ENCODE measurements around the gene MCF2L.

Gene MCF2L

GRCh38 chr13:112968380-112968909 is 569 bp upstream of the MCF2L start:
- H3K4me1 ChIP-seq (ENCODE audit: control insufficient read depth, insufficient read depth, low read length) = no peaks in the 10 kb centered on the region
- no peak for DNase-seq (ENCODE audit: low read depth)
- no peak overlapping the region for H3K4me3 ChIP-seq (ENCODE audit: low read length)
- H3K27me3 ChIP-seq (replicated peaks; ENCODE audit: control insufficient read depth, insufficient read depth, low read length) = peaks cover 65% of the 10 kb centered on the region
- H3K9me3 ChIP-seq (ENCODE audit: control insufficient read depth, low read length) = peaks cover 17% of the 10 kb centered on the region
- H3K36me3 ChIP-seq (ENCODE audit: control insufficient read depth, insufficient read depth, low read length, severe bottlenecking) = no peaks in the 10 kb centered on the region
- no peak overlapping the region for H3K9ac ChIP-seq (ENCODE audit: low read length)

- H3K4me3 ChIP-seq (ENCODE audit: low read length) = no peak overlapping the region
- no peaks in the 10 kb centered on the region for H3K4me1 ChIP-seq (ENCODE audit: control insufficient read depth, insufficient read depth, low read length)
- peaks cover 17% of the 10 kb centered on the region for H3K9me3 ChIP-seq (ENCODE audit: control insufficient read depth, low read length)
- no peak for DNase-seq (ENCODE audit: low read depth)
- no peak overlapping the region for H3K9ac ChIP-seq (ENCODE audit: low read length)
- peaks cover 71% of the 10 kb centered on the region for H3K27me3 ChIP-seq (replicated peaks; ENCODE audit: control insufficient read depth, insufficient read depth, low read length)
- H3K36me3 ChIP-seq (ENCODE audit: control insufficient read depth, insufficient read depth, low read length, severe bottlenecking) = no peaks in the 10 kb centered on the region
Observed at GRCh38 chr13:112969692-112970338, 801 bp downstream of the MCF2L start.

- Histone ChIP-seq H3K27me3 (replicated peaks; ENCODE audit: control insufficient read depth, insufficient read depth, low read length) (peaks cover 71% of the 10 kb centered on the region), H3K4me3 (ENCODE audit: low read length) (no peak overlapping the region), H3K9me3 (ENCODE audit: control insufficient read depth, low read length) (peaks cover 17% of the 10 kb centered on the region), H3K36me3 (ENCODE audit: control insufficient read depth, insufficient read depth, low read length, severe bottlenecking) (no peaks in the 10 kb centered on the region), H3K9ac (ENCODE audit: low read length) (no peak overlapping the region), H3K4me1 (ENCODE audit: control insufficient read depth, insufficient read depth, low read length) (no peaks in the 10 kb centered on the region)
- DNase-seq (ENCODE audit: low read depth) = no peak
Observed at GRCh38 chr13:112970552-112971287, 1.7 kb downstream of the MCF2L start.

- peaks cover 17% of the 10 kb centered on the region for H3K9me3 ChIP-seq (ENCODE audit: control insufficient read depth, low read length)
- no peaks in the 10 kb centered on the region for H3K4me1 ChIP-seq (ENCODE audit: control insufficient read depth, insufficient read depth, low read length)
- H3K4me3 ChIP-seq (ENCODE audit: low read length) = no peak overlapping the region
- H3K36me3 ChIP-seq (ENCODE audit: control insufficient read depth, insufficient read depth, low read length, severe bottlenecking) = no peaks in the 10 kb centered on the region
- H3K27me3 ChIP-seq (replicated peaks; ENCODE audit: control insufficient read depth, insufficient read depth, low read length) = peaks cover 67% of the 10 kb centered on the region
- no peak for DNase-seq (ENCODE audit: low read depth)
- no peak overlapping the region for H3K9ac ChIP-seq (ENCODE audit: low read length)
Observed at GRCh38 chr13:112971288-112971643, 2.3 kb downstream of the MCF2L start.

- H3K27me3 ChIP-seq (replicated peaks; ENCODE audit: control insufficient read depth, insufficient read depth, low read length) = peaks cover 69% of the 10 kb centered on the region
- H3K36me3 ChIP-seq (ENCODE audit: control insufficient read depth, insufficient read depth, low read length, severe bottlenecking) = no peaks in the 10 kb centered on the region
- no peaks in the 10 kb centered on the region for H3K4me1 ChIP-seq (ENCODE audit: control insufficient read depth, insufficient read depth, low read length)
- no peak for DNase-seq (ENCODE audit: low read depth)
- H3K4me3 ChIP-seq (ENCODE audit: low read length) = no peak overlapping the region
- peaks cover 17% of the 10 kb centered on the region for H3K9me3 ChIP-seq (ENCODE audit: control insufficient read depth, low read length)
- H3K9ac ChIP-seq (ENCODE audit: low read length) = no peak overlapping the region
Observed at GRCh38 chr13:112972258-112972657, 3.2 kb downstream of the MCF2L start.

GRCh38 chr13:112972867-112973576 is 4.0 kb downstream of the MCF2L start:
- Histone ChIP-seq H3K9ac (ENCODE audit: low read length) (no peak overlapping the region), H3K27me3 (replicated peaks; ENCODE audit: control insufficient read depth, insufficient read depth, low read length) (peaks cover 68% of the 10 kb centered on the region), H3K36me3 (ENCODE audit: control insufficient read depth, insufficient read depth, low read length, severe bottlenecking) (no peaks in the 10 kb centered on the region), H3K9me3 (ENCODE audit: control insufficient read depth, low read length) (peaks cover 17% of the 10 kb centered on the region), H3K4me1 (ENCODE audit: control insufficient read depth, insufficient read depth, low read length) (no peaks in the 10 kb centered on the region), H3K4me3 (ENCODE audit: low read length) (no peak overlapping the region)
- no peak for DNase-seq (ENCODE audit: low read depth)

- H3K9ac ChIP-seq (ENCODE audit: low read length) = no peak overlapping the region
- peaks cover 68% of the 10 kb centered on the region for H3K27me3 ChIP-seq (replicated peaks; ENCODE audit: control insufficient read depth, insufficient read depth, low read length)
- no peaks in the 10 kb centered on the region for H3K4me1 ChIP-seq (ENCODE audit: control insufficient read depth, insufficient read depth, low read length)
- H3K4me3 ChIP-seq (ENCODE audit: low read length) = no peak overlapping the region
- H3K9me3 ChIP-seq (ENCODE audit: control insufficient read depth, low read length) = peaks cover 17% of the 10 kb centered on the region
- no peak for DNase-seq (ENCODE audit: low read depth)
- H3K36me3 ChIP-seq (ENCODE audit: control insufficient read depth, insufficient read depth, low read length, severe bottlenecking) = no peaks in the 10 kb centered on the region
Observed at GRCh38 chr13:112973577-112973951, 4.5 kb downstream of the MCF2L start.

GRCh38 chr13:112974125-112974524 is 5.1 kb downstream of the MCF2L start:
- Histone ChIP-seq H3K36me3 (ENCODE audit: control insufficient read depth, insufficient read depth, low read length, severe bottlenecking) (no peaks in the 10 kb centered on the region), H3K4me3 (ENCODE audit: low read length) (no peak overlapping the region), H3K9me3 (ENCODE audit: control insufficient read depth, low read length) (peaks cover 17% of the 10 kb centered on the region), H3K9ac (ENCODE audit: low read length) (no peak overlapping the region), H3K4me1 (ENCODE audit: control insufficient read depth, insufficient read depth, low read length) (no peaks in the 10 kb centered on the region), H3K27me3 (replicated peaks; ENCODE audit: control insufficient read depth, insufficient read depth, low read length) (peaks cover 68% of the 10 kb centered on the region)
- no peak for DNase-seq (ENCODE audit: low read depth)

GRCh38 chr13:112974671-112975070 is 5.7 kb downstream of the MCF2L start:
- Histone ChIP-seq H3K9me3 (ENCODE audit: control insufficient read depth, low read length) (peaks cover 17% of the 10 kb centered on the region), H3K9ac (ENCODE audit: low read length) (no peak overlapping the region), H3K4me3 (ENCODE audit: low read length) (no peak overlapping the region), H3K36me3 (ENCODE audit: control insufficient read depth, insufficient read depth, low read length, severe bottlenecking) (no peaks in the 10 kb centered on the region), H3K4me1 (ENCODE audit: control insufficient read depth, insufficient read depth, low read length) (no peaks in the 10 kb centered on the region), H3K27me3 (replicated peaks; ENCODE audit: control insufficient read depth, insufficient read depth, low read length) (peaks cover 68% of the 10 kb centered on the region)
- DNase-seq (ENCODE audit: low read depth) = no peak

- H3K4me3 ChIP-seq (ENCODE audit: low read length) = no peak overlapping the region
- H3K9me3 ChIP-seq (ENCODE audit: control insufficient read depth, low read length) = peaks cover 16% of the 10 kb centered on the region
- H3K4me1 ChIP-seq (ENCODE audit: control insufficient read depth, insufficient read depth, low read length) = no peaks in the 10 kb centered on the region
- no peak overlapping the region for H3K9ac ChIP-seq (ENCODE audit: low read length)
- H3K36me3 ChIP-seq (ENCODE audit: control insufficient read depth, insufficient read depth, low read length, severe bottlenecking) = no peaks in the 10 kb centered on the region
- DNase-seq (ENCODE audit: low read depth) = no peak
- H3K27me3 ChIP-seq (replicated peaks; ENCODE audit: control insufficient read depth, insufficient read depth, low read length) = peaks cover 65% of the 10 kb centered on the region
Observed at GRCh38 chr13:112975401-112975939, 6.5 kb downstream of the MCF2L start.

- H3K4me3 ChIP-seq (ENCODE audit: low read length) = no peak overlapping the region
- no peak for DNase-seq (ENCODE audit: low read depth)
- peaks cover 5% of the 10 kb centered on the region for H3K9me3 ChIP-seq (ENCODE audit: control insufficient read depth, low read length)
Observed at GRCh38 chr13:112976526-112976925, 7.5 kb downstream of the MCF2L start.

More at GRCh38 chr13:112976526-112976925, 7.5 kb downstream of the MCF2L start:
- H3K27me3 ChIP-seq (replicated peaks; ENCODE audit: control insufficient read depth, insufficient read depth, low read length) = peaks cover 64% of the 10 kb centered on the region
- H3K4me1 ChIP-seq (ENCODE audit: control insufficient read depth, insufficient read depth, low read length) = no peaks in the 10 kb centered on the region
- H3K36me3 ChIP-seq (ENCODE audit: control insufficient read depth, insufficient read depth, low read length, severe bottlenecking) = no peaks in the 10 kb centered on the region
- H3K9ac ChIP-seq (ENCODE audit: low read length) = no peak overlapping the region

All from adipocyte (in vitro differentiated cells).